ENCODE results near the gene TGFBR3L.
"Not testable (repeated sequence)": the region's sequence is repeated elsewhere in the genome, so short reads cannot be mapped to it uniquely, and the experiment has no call there.

TGFBR3L gene

DNA sequence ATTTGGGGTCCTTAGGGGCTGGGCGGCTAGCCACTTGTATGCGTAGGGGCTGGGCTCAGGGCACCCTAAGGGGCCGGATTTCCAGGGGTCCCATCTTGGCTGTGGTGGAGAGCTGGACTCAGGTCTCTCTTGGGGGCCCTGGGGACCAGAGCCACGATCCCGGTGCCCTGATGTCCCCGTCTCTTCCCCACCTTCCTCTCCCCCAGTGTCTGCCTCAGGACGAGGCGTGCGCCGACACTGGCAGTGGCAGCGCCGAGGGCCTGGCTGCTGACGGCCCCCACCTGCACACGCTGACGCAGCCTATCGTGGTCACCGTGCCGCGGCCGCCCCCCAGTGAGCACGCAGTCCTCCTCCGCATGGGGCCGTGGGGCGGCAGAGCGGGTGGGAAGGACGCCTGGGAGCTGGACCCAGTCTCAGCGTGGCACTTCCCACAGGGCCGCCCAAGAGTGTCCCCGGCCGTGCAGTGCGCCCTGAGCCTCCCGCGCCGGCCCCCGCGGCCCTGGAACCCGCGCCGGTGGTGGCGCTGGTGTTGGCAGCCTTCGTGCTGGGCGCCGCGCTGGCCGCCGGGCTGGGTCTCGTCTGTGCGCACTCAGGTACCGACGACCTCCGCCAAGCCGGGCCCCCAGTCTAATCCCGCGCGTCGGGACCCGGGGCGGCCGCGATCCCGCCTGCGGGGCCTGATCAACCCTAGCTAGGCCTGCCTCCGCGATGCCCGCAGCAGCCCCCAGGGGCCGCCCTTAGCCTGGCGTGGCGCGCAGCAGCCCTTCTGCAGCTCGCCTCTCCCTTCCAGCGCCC is 2.8 kb downstream of the TGFBR3L start:
- DNase-seq (ENCODE audit: low read depth in 2 of 2) = peak; percentile 36 to 53

DNA sequence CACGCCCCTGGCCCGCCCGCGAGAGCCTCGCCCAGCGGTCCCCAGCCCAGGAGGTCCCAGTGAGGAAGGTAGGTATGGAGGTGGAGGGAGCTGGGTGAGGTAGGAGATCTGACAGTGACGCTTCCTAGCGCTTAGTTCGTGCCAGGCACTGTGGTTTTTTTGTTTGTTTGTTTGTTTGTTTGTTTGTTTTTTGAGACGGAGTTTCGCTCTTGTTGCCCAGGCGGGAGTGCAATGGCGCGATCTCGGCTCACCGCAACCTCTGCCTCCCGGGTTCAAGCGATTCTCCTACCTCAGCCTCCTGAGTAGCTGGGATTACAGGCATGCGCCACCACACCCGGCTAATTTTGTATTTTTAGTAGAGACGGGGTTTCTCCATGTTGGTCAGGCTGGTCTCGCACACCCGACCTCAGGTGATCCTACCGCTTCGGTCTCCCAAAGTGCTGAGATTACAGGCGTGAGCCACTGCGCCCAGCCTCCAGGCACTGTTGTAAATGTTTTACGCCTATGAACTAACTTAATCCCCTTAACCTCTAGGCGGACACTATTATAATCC is 3.5 kb downstream of the TGFBR3L start:
- DNase-seq (ENCODE audit: low read depth in 2 of 2) = not testable (repeated sequence)

- DNase-seq (ENCODE audit: low read depth in 2 of 2) = no peak
Measured at GRCh38 chr19:7918615-7919421, 4.2 kb downstream of the TGFBR3L start.

DNA sequence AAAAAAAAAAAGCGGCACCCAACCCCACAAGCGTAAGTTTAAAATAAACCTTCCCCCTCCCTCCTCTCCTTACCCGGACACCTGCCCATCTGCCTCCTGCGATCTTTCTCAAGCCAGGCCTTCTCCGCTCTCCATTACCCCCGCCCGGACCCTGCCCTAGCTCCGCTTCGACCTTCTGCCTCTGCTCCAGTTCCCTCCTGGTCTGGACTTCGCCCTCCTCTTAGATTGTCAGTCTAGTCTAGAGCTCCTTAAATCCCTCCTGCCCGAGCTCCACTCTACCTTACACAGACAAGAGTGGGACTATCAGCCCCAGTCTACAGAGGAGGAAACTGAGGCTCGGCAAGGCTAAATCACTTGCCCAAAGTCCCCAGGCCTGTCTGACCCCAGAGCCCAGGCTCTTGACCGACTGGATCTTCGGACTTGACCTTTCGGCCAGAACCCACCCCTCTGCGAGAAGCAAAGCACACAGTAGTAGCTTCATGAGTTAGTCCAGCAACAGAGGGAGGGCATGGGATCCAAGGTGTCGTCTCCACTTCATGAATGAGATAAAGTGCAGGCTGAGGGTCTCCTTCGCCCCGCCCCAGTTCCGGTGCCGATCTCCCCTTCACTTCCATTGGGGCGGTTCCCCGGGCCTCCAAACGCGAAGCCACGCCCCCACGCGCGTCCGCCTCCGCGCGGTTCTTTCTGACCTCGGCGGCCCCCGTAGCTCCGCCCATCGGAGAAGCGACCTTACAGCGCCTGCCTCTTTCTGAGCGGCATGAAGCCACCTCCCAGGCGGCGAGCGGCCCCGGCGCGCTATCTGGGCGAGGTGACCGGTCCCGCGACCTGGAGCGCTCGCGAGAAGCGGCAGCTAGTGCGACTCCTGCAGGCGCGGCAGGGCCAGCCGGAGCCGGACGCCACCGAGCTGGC is 5.2 kb downstream of the TGFBR3L start, which contains the start of gene SNAPC2:
Gene SNAPC2, plus strand, starts transcription at position 729 of the 909 bp plus-strand sequence. Its CDS starts 29 bp downstream, at position 758.
- peak; percentile 92 to 93 for DNase-seq (ENCODE audit: low read depth in 2 of 2)

- peak; percentile 100 for DNase-seq (ENCODE audit: low read depth in 2 of 2)
Measured at GRCh38 chr19:7920519-7921301, 6.1 kb downstream of the TGFBR3L start.

- no peak for DNase-seq (ENCODE audit: low read depth in 2 of 2)
Measured at GRCh38 chr19:7921302-7921966, 6.8 kb downstream of the TGFBR3L start.

DNA sequence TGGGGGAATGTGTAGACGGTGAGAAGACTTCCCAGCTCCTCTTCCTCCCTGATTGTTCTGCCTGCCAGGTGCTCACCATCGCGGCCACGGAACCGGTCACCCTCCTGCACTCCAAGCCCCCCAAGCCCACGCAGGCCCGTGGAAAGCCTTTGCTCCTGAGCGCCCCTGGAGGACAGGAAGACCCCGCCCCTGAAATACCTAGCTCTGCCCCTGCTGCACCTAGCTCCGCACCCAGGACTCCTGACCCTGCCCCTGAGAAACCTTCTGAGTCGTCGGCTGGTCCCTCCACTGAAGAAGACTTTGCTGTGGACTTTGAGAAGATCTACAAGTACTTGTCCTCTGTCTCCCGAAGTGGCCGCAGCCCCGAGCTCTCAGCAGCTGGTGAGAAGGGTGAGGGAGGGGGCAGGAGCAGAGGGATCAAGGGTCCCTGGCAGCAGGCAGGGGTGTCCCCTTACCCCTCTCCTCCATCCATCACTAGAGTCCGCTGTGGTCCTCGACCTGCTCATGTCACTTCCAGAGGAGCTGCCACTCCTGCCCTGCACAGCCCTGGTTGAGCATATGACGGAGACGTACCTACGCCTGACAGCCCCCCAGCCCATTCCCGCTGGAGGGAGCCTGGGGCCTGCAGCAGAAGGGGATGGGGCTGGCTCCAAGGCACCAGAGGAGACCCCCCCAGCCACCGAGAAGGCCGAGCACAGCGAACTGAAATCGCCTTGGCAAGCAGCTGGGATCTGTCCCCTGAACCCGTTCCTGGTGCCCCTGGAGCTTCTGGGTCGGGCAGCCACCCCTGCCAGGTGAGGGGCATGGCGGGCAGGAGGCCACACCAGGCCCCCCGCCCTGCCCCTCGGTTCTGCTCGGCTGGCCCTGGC is 7.6 kb downstream of the TGFBR3L start:
- DNase-seq (ENCODE audit: low read depth in 2 of 2) = no peak

DNA sequence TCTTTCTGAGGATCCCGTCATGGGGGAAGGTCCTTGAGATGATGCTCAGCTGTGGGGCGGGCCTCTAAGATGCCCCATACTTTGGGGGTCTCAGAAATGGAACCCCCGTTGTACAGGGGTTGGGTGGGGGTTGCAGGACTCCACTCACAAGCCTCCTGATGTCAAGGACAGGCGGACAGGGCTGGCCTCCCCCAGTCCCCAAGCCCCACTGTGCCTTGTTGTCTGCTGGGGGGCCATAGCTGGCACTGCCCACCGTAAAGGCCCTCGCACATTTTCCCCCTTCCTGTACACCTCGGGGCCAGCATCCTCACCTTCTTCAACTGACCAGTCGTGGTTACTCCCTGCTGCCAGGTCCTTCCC is 8.2 kb downstream of the TGFBR3L start:
- DNase-seq (ENCODE audit: low read depth in 2 of 2) = no peak

DNA sequence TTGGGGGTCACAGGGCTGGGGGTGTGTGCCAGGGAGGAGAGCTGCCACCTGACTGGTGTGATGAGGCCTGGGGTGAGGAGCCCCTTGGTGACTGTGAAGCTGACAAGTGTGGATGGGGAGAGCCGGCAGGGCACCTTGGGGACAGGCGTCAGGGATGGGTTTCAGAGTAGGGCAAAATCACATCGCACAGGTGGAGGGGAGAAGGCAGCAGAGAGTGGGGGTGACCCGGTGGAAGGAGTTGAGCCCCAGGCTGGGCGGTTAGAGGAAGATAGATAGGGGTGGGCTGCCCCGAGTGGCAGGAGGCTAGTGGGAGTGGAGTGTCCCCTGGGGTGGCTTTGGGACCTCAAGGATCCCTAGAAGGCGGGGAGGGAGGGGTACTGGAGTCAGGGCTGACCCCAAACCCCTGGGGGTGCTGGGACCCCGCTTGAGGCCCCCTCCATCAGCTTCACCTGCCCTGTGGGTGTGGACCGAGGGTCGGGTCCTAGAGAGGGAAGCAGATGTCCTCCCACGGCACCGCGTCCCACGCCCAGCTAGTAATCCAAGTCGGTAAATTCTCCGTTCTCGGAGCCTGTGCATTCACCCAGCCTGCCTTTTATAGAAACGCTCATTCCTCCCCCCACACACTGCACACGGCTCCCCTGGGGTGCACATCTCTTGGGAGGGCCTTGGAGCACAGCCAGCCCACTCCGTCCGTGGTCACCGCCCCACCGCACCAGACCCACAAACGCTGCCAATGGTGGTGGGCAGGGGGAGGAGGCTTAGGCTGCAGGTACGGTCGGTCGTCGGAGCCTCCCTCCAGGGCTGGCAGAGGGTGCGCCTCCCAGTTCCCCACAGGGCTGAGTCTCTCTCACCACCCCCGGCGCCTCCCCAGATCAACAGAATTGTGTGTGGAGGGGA is 8.9 kb downstream of the TGFBR3L start:
- DNase-seq (ENCODE audit: low read depth in 2 of 2) = no peak

GRCh38 chr19:7924241-7924640 is 9.6 kb downstream of the TGFBR3L start:
- no peak for DNase-seq (ENCODE audit: low read depth in 2 of 2)

DNA sequence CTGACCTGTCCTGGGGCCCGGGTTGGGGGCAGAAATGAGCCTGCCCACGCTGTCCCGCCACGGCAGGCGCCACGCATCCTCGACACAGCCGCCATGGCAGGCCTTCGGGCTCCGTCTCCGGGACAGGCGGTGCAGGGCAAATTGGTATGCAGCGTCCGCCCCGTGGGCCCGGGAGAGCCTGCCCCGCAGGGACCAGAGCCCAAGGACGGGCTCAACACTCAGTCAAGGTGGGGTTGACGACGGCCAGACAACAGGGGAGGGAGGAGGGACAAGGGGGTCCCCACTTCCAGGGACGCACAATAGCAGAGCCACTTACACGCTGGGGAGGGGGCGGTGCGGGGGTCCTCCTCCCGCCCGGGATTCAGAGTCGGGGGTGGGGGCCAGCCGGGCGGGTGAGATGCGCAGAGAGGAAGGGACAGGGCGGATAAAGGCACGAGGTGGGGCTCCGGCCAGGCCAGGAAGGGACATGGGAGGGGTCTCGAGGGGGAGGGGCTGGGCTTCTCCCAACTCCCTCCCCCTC is 10.1 kb downstream of the TGFBR3L start:
- DNase-seq (ENCODE audit: low read depth in 2 of 2) = no peak

DNA sequence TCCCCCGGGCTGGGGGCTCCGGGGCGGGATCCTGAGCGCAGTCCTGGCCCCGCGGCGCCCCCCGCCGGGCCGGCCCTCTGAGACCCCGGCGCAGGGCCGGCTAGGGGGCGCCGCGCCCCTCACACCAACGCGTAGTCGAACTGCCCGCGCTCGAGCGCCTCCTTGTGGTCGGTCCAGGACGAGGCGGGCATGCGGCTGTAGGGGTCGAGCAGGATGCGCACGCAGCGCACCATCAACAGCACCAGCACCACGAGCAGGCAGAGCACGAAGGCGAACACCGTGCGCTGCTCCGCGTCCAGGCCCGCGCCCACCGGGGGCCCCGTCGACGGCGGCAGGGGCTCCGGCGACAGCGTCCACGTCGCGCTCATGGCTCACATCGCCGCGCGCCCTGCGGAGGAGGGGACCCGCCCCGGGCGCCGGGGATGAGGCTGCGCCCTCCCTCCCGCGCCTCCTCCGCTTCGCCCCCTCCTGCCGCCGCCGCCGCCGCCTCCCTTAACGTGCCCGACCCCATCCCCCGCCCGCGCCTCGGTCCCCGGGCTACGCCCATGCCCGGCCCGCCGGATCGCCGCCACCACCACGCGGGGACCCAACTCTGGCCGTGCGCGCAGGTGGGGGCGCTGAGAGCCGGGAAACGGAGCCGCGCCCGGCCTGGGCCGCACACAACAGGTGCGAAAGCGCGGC is 10.7 kb downstream of the TGFBR3L start:
- peak; percentile 70 to 72 for DNase-seq (ENCODE audit: low read depth in 2 of 2)

- peak; percentile 78 to 82 for DNase-seq (ENCODE audit: low read depth in 2 of 2)
Measured at GRCh38 chr19:7926021-7926726, 11.5 kb downstream of the TGFBR3L start, which contains the start of gene CTXN1. CTXN1 (minus strand) TSS chr19:7926135; CDS start chr19:7925538, 597 bp downstream.

- DNase-seq (ENCODE audit: low read depth in 2 of 2) = no peak
Measured at GRCh38 chr19:7926727-7927604, 12.3 kb downstream of the TGFBR3L start.

- DNase-seq (ENCODE audit: low read depth in 2 of 2) = no peak
Measured at GRCh38 chr19:7927605-7928333, 13.1 kb downstream of the TGFBR3L start.

Measured in stimulated activated CD4-positive, alpha-beta T cell treated with anti-CD3 and anti-CD28 coated beads, Interleukin-1b, Interleukin-23, amount 100 ng/mL, for 4 hours (primary cell).